GM10847 (cell line): ENCODE results near the gene AOX1.

Source experiments
- POLR2A ChIP-seq: IDR thresholded peaks from 2 replicates; pipeline ENCODE4 v1.6.1; 2011; ENCODE audit not compliant: insufficient read length; ENCODE audit errors: extremely low read depth

Gene AOX1

GRCh38 chr2:200669308-200669707 lies 83.5 kb downstream of the AOX1 start:
- no peak for TF ChIP-seq POLR2A

- no peak for TF ChIP-seq POLR2A
Measured at GRCh38 chr2:200670313-200670712, 84.5 kb downstream of the AOX1 start.

- no peak for TF ChIP-seq POLR2A
Measured at GRCh38 chr2:200670751-200671150, 84.9 kb downstream of the AOX1 start.

GRCh38 chr2:200673191-200673590 lies 87.4 kb downstream of the AOX1 start:
- TF ChIP-seq POLR2A: no peak

- no peak for TF ChIP-seq POLR2A
Measured at GRCh38 chr2:200674837-200675236, 89.0 kb downstream of the AOX1 start.

- TF ChIP-seq POLR2A: no peak
Measured at GRCh38 chr2:200677171-200677570, 91.4 kb downstream of the AOX1 start.

- TF ChIP-seq POLR2A: no peak
Measured at GRCh38 chr2:200677721-200678532, 92.1 kb downstream of the AOX1 start.

- no peak for TF ChIP-seq POLR2A
Measured at GRCh38 chr2:200679127-200679526, 93.3 kb downstream of the AOX1 start.

- no peak for TF ChIP-seq POLR2A
Measured at GRCh38 chr2:200679535-200679934, 93.7 kb downstream of the AOX1 start.

- TF ChIP-seq POLR2A: no peak
Measured at GRCh38 chr2:200681697-200682096, 95.9 kb downstream of the AOX1 start.

GRCh38 chr2:200687922-200688920 lies 102.4 kb downstream of the AOX1 start:
- TF ChIP-seq POLR2A: no peak

GRCh38 chr2:200689115-200689514 lies 103.3 kb downstream of the AOX1 start:
- no peak for TF ChIP-seq POLR2A

- no peak for TF ChIP-seq POLR2A
Measured at GRCh38 chr2:200693836-200694470, 108.1 kb downstream of the AOX1 start.

- TF ChIP-seq POLR2A: no peak
Measured at GRCh38 chr2:200695191-200695590, 109.4 kb downstream of the AOX1 start.

GRCh38 chr2:200695601-200696000 lies 109.8 kb downstream of the AOX1 start:
- no peak for TF ChIP-seq POLR2A

- TF ChIP-seq POLR2A: no peak
Measured at GRCh38 chr2:200698217-200698616, 112.4 kb downstream of the AOX1 start.

- TF ChIP-seq POLR2A: no peak
Measured at GRCh38 chr2:200699310-200699709, 113.5 kb downstream of the AOX1 start.
